Measurements from ENCODE around the gene CASZ1.

Gene CASZ1

GRCh38 chr1:10745383-10745782 is 51.1 kb downstream of the CASZ1 start:
- Histone ChIP-seq H3K27me3 (ENCODE audit: insufficient read depth, low read length, poor library complexity) (peaks cover 8% of the 10 kb centered on the region), H3K4me2 (ENCODE audit: insufficient read depth, low read length) (no peak overlapping the region), H3K36me3 (ENCODE audit: insufficient read depth, low read length) (no peaks in the 10 kb centered on the region), H3K4me1 (ENCODE audit: insufficient read depth, low read length) (no peaks in the 10 kb centered on the region), H3K9me3 (ENCODE audit: insufficient read depth, low read length, severe bottlenecking) (no peaks in the 10 kb centered on the region), H3K27ac (ENCODE audit: low read length) (no peak overlapping the region), H2AFZ (ENCODE audit: low read depth, low read length) (no peak overlapping the region), H3K79me2 (ENCODE audit: insufficient read depth, low read length) (no peaks in the 10 kb centered on the region), H3K4me3 (ENCODE audit: low read depth in 1 of 2, low read length in 2 of 2) (no peak overlapping the region), H3K9ac (ENCODE audit: low read depth, low read length) (no peak overlapping the region), H4K20me1 (ENCODE audit: insufficient read depth, low read length) (no peaks in the 10 kb centered on the region; the same call in 1 of the 2 replicates)
- ATAC-seq (ENCODE audit: insufficient read depth, low read depth) (no peak), DNase-seq (no peak)
- TF ChIP-seq EZH2 (IDR thresholded peaks at IDR 0.05; ENCODE audit: borderline replicate concordance, low read depth, low read length, severe bottlenecking) (no peak), CTCF (IDR thresholded peaks at IDR 0.05; ENCODE audit: borderline replicate concordance, extremely low read depth, low read length, poor library complexity, severe bottlenecking) (no peak)

- no peak overlapping the region for H2AFZ ChIP-seq (ENCODE audit: low read depth, low read length)
- no peak overlapping the region for H3K9ac ChIP-seq (ENCODE audit: low read depth, low read length)
- no peaks in the 10 kb centered on the region for H3K4me1 ChIP-seq (ENCODE audit: insufficient read depth, low read length)
- no peak overlapping the region for H3K27ac ChIP-seq (ENCODE audit: low read length)
- H3K36me3 ChIP-seq (ENCODE audit: insufficient read depth, low read length): no peaks in the 10 kb centered on the region
- no peaks in the 10 kb centered on the region for H3K9me3 ChIP-seq (ENCODE audit: insufficient read depth, low read length, severe bottlenecking)
- DNase-seq (no peak), ATAC-seq (ENCODE audit: insufficient read depth, low read depth) (no peak)
- H3K79me2 ChIP-seq (ENCODE audit: insufficient read depth, low read length): no peaks in the 10 kb centered on the region
- no peak overlapping the region for H3K4me3 ChIP-seq (ENCODE audit: low read depth in 1 of 2, low read length in 2 of 2)
- no peak overlapping the region for H3K4me2 ChIP-seq (ENCODE audit: insufficient read depth, low read length)
- no peak for TF ChIP-seq EZH2 (IDR thresholded peaks at IDR 0.05; ENCODE audit: borderline replicate concordance, low read depth, low read length, severe bottlenecking)
- TF ChIP-seq CTCF (IDR thresholded peaks at IDR 0.05; ENCODE audit: borderline replicate concordance, extremely low read depth, low read length, poor library complexity, severe bottlenecking): no peak
- H4K20me1 ChIP-seq (ENCODE audit: insufficient read depth, low read length): no peaks in the 10 kb centered on the region; the same call in 1 of the 2 replicates
- H3K27me3 ChIP-seq (ENCODE audit: insufficient read depth, low read length, poor library complexity): peaks cover 8% of the 10 kb centered on the region
Measured at GRCh38 chr1:10744654-10745238, 51.7 kb downstream of the CASZ1 start.

- H3K4me3 ChIP-seq (ENCODE audit: low read depth in 1 of 2, low read length in 2 of 2): no peak overlapping the region
- H3K79me2 ChIP-seq (ENCODE audit: insufficient read depth, low read length): no peaks in the 10 kb centered on the region
- no peaks in the 10 kb centered on the region; the same call in 1 of the 2 replicates for H4K20me1 ChIP-seq (ENCODE audit: insufficient read depth, low read length)
- no peak for TF ChIP-seq CTCF (IDR thresholded peaks at IDR 0.05; ENCODE audit: borderline replicate concordance, extremely low read depth, low read length, poor library complexity, severe bottlenecking)
- no peak for TF ChIP-seq EZH2 (IDR thresholded peaks at IDR 0.05; ENCODE audit: borderline replicate concordance, low read depth, low read length, severe bottlenecking)
- H3K36me3 ChIP-seq (ENCODE audit: insufficient read depth, low read length): no peaks in the 10 kb centered on the region
- H2AFZ ChIP-seq (ENCODE audit: low read depth, low read length): no peak overlapping the region
- H3K4me2 ChIP-seq (ENCODE audit: insufficient read depth, low read length): no peak overlapping the region
- H3K27ac ChIP-seq (ENCODE audit: low read length): no peak overlapping the region
- peaks cover 8% of the 10 kb centered on the region for H3K27me3 ChIP-seq (ENCODE audit: insufficient read depth, low read length, poor library complexity)
- H3K4me1 ChIP-seq (ENCODE audit: insufficient read depth, low read length): no peaks in the 10 kb centered on the region
- H3K9me3 ChIP-seq (ENCODE audit: insufficient read depth, low read length, severe bottlenecking): no peaks in the 10 kb centered on the region
- no peak for ATAC-seq (ENCODE audit: insufficient read depth, low read depth)
- no peak overlapping the region for H3K9ac ChIP-seq (ENCODE audit: low read depth, low read length)
- no peak for DNase-seq
Measured at GRCh38 chr1:10744029-10744428, 52.4 kb downstream of the CASZ1 start.

All from DND-41 (cell line).